Muscle of arm (tissue), 12 donors: Measurements from ENCODE around the gene LINGO3. TPM values are rescaled to one million over a fixed set of nuclear protein-coding genes. Genes with fewer than 3 reads are reported as not detected.

Source experiments
- DNase-seq: peaks from one replicate; pipeline ENCODE4 v3.0.0-alpha.2; 2013
- polyA plus RNA-seq, 12 donors: library from polyadenylated mRNA; unstranded; fragments of 120-200 nt; gene quantifications; one replicate each; pipeline ENCODE4 v1.2.1, GENCODE V29; 2013; ENCODE audit not compliant: insufficient read length in 12 of 12

LINGO3 gene
- polyA plus RNA-seq, 12 donors = 0.08 to 0.32 (median 0.11) TPM; not detected in 7

GRCh38 chr19:2268861-2269243, 39.1 kb downstream of the LINGO3 start:
- no peak for DNase-seq

GRCh38 chr19:2268480-2268830, 39.5 kb downstream of the LINGO3 start:
- no peak for DNase-seq

- DNase-seq = peak; percentile 63
These were observed 41.6 kb downstream of the LINGO3 start for GRCh38 chr19:2266183-2266993.

GRCh38 chr19:2261438-2262172, 46.3 kb downstream of the LINGO3 start:
- DNase-seq = no peak

GRCh38 chr19:2260341-2260805, 47.6 kb downstream of the LINGO3 start:
- DNase-seq = no peak

- DNase-seq = no peak
These were observed 48.6 kb downstream of the LINGO3 start for GRCh38 chr19:2259336-2259735.

Other genes with a start within 250 kb of the LINGO3 start
- gene MOB3A, start 211.8 kb downstream of the LINGO3 start, polyA plus RNA-seq = 10 to 100 TPM in 11 of 12 donors, not detected in 1; 14.5 to 28.4 (median 15.8) TPM
- gene IZUMO4, start 211.2 kb downstream of the LINGO3 start, polyA plus RNA-seq = 1 to 10 TPM in 9 of 12 donors, under 1 TPM in 1, not detected in 2; 0.97 to 3.8 (median 2.0) TPM
- 10 to 100 TPM in 11 of 12 donors, not detected in 1; 32.3 to 77.2 (median 59.1) TPM for gene AP3D1, start 156.6 kb downstream of the LINGO3 start, polyA plus RNA-seq
- gene DOT1L, start 144.2 kb downstream of the LINGO3 start, polyA plus RNA-seq = 10 to 100 TPM in 11 of 12 donors, not detected in 1; 17.0 to 30.7 (median 21.3) TPM
- gene PLEKHJ1, start 71.8 kb downstream of the LINGO3 start, polyA plus RNA-seq = 100 to 1,000 TPM in 1 of 12 donors, 10 to 100 TPM in 10, not detected in 1; 41.5 to 161 (median 54.8) TPM
- 10 to 100 TPM in 11 of 12 donors, not detected in 1; 43.8 to 91.0 (median 53.3) TPM for gene SF3A2, start 71.3 kb downstream of the LINGO3 start, polyA plus RNA-seq
- gene AMH, start 58.8 kb downstream of the LINGO3 start, polyA plus RNA-seq = 1 to 10 TPM in 10 of 12 donors, under 1 TPM in 1, not detected in 1; 0.28 to 7.8 (median 4.2) TPM
- gene JSRP1, start 51.7 kb downstream of the LINGO3 start, polyA plus RNA-seq = 100 to 1,000 TPM in 1 of 12 donors, 10 to 100 TPM in 10, not detected in 1; 28.5 to 107 (median 53.7) TPM
- gene PEAK3, start 26.0 kb downstream of the LINGO3 start, polyA plus RNA-seq = under 1 TPM in 7 of 12 donors, not detected in 5; 0.05 to 0.16 (median 0.09) TPM
- 10 to 100 TPM in 11 of 12 donors, not detected in 1; 51.9 to 73.7 (median 62.8) TPM for gene LSM7, start 20.4 kb upstream of the LINGO3 start, polyA plus RNA-seq
- gene SPPL2B, start 20.5 kb upstream of the LINGO3 start, polyA plus RNA-seq = 10 to 100 TPM in 11 of 12 donors, not detected in 1; 23.0 to 83.0 (median 35.4) TPM
- gene TMPRSS9, start 52.1 kb upstream of the LINGO3 start, polyA plus RNA-seq = 1 to 10 TPM in 1 of 12 donors, under 1 TPM in 10, not detected in 1; 0.10 to 4.4 (median 0.28) TPM
- 100 to 1,000 TPM in 1 of 12 donors, 10 to 100 TPM in 10, not detected in 1; 58.2 to 110 (median 74.9) TPM for gene TIMM13, start 119.4 kb upstream of the LINGO3 start, polyA plus RNA-seq
- gene LMNB2, start 148.8 kb upstream of the LINGO3 start, polyA plus RNA-seq = 100 to 1,000 TPM in 1 of 12 donors, 10 to 100 TPM in 11; 44.8 to 322 (median 65.0) TPM
- gene GADD45B, start 168.0 kb upstream of the LINGO3 start, polyA plus RNA-seq = 10 to 100 TPM in 5 of 12 donors, 1 to 10 TPM in 6, not detected in 1; 7.8 to 20.2 (median 8.7) TPM